NCI-H69 (cell line): ENCODE data around the gene KCNMA1.
A peak's percentile ranks its signal among the peaks of the same experiment; 100 is the strongest.
"Not testable (repeated sequence)": the region's sequence is repeated elsewhere in the genome, so short reads cannot be mapped to it uniquely, and the experiment has no call there.

ENCODE experiments used
- DNase-seq: peaks from one replicate; lab custom pipeline; 2025; lab: John Stamatoyannopoulos, UW

KCNMA1 gene

DNA sequence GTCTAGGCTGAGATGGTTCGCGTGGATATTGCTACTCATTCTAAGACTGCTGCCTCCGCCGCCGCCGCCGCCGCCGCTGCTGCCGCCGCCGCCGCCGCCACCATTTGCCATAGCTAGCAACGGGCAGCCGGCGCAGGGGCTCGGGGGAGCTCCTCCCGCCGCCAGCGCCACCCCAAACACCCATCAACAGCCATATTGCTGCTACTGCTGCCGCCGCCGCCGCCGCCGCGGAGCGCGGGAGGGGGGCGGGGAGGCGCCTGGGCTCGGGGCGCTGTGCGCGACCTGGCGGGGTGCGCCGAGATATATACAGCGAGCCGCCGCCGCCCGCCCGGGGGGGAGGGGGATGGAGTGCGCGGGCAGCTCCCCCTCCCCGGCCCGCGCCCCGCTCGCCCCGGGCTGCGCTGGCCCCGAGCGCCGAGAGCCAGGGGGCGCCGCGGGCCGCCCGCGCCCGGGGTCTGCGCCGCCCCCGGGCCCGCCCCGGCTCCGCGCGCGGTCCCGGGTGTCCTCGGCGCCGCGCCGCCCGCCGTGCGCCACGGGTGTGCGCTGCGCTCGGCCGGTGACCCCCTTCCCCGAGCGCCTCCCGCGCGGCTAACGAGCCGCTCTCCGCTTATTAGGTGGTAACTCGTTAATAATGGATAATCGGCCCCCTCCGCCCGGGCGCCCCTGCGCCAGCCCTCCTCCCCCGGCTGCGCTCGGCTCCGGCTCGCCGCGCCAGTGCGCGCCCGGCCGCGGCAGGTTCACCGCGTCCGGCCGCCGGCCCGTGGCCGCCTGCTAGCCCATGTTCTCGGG, at the start of gene KCNMA1:
Gene KCNMA1 (minus strand): TSS at position 277 of the 789 bp plus-strand sequence.
- peak; percentile 80 for DNase-seq

- peak; percentile 42 for DNase-seq
Measured at GRCh38 chr10:77686650-77687417, 49.2 kb upstream of the KCNMA1 start.

- peak; percentile 80 for DNase-seq
Measured at GRCh38 chr10:77686096-77686495, 48.5 kb upstream of the KCNMA1 start.

DNA sequence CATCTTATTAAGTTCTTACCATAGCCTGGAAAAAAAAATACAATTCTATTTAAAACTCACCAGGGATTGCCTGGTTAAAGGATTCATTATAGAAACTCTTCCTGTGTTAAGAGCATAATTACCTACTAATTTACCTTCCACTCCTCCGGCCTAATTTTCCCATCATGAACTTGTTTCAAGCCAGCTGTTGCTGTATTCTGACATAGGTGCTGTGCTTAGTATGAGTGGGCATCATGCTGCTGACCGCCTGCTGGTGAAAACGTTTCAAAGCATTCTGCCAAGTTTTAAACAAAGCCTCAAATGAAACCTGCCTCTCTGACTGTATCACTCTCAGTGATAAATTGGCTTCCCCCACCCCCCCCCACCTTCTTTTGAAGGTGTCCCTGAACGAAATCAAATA, 47.8 kb upstream of the KCNMA1 start:
- peak; percentile 97 for DNase-seq

DNA sequence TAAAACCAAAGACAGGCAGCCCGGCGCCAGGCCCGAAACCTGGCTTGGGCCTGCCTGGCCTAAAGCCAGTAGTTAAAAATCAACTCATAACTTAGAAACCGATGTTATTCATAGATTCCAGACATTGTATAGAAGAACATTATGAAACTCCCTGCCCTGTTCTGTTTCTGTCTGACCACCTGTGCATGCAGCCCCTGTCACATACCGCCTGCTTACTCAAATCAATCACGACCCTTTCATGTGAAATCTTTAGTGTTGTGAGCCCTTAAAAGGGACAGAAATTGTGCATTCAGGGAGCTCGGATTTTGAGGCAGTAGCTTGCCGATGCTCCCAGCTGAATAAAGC, 45.5 kb upstream of the KCNMA1 start:
- DNase-seq: not testable (repeated sequence)

- no peak for DNase-seq
Measured at GRCh38 chr10:77682393-77683087, 44.9 kb upstream of the KCNMA1 start.

DNA sequence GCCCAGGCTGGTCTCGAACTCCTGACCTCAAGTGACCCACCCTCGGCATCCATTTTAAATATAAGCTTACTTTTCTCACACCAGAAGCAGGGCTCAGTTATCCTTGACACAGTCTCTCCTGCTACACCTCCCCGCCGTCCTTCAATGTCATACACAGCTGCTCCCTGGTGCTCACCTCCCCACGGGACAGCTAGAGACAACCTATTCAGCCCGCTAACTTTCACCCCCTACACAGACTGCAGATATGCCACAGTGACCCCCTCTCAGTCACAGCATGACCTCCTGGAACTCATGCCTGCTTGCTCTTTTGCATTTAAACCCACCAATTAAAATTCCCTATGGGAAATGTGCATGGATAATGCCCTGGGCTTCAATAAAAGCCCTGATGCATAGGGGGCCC, 44.2 kb upstream of the KCNMA1 start:
- DNase-seq: peak; percentile 51

DNA sequence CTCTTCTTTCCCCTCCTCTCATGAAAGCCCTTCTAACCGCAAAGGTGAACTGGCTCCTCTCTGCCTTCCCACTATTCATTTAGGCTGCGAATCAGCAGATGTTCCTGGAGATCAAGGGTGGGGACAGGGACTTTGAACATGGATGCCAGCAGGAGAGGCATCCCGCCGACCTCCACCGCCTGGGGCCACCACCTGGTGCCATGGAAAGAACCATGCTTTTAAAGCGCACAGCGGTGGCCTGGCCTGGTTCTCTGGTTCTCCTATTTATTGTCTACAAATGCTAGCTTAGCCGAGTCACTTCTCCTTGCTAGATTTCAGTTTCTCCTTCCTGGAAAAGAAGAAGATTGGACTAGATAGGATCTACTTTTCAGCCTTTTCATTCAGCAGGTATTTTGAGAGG, 43.2 kb upstream of the KCNMA1 start:
- DNase-seq: peak; percentile 86

- no peak for DNase-seq
Measured at GRCh38 chr10:77680065-77680464, 42.5 kb upstream of the KCNMA1 start.

DNA sequence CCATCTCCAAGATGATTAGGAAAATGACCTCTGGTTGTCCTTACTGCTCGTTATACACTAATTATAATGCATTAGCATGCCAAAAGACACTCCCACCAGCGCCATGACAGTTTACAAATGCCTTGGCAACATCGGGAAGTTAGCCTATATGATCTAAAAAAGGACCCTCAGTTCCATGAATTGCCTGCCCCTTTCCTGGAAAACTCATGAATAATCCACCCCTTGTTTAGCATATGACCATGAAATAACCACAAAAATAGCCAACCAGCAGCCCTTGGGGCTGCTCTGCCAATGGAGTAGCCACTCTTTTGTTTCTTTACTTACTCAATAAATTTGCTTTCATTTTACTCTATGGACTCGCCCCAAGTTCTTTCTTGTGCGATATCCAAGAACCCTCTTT, 41.6 kb upstream of the KCNMA1 start:
- peak; percentile 9 for DNase-seq

DNA sequence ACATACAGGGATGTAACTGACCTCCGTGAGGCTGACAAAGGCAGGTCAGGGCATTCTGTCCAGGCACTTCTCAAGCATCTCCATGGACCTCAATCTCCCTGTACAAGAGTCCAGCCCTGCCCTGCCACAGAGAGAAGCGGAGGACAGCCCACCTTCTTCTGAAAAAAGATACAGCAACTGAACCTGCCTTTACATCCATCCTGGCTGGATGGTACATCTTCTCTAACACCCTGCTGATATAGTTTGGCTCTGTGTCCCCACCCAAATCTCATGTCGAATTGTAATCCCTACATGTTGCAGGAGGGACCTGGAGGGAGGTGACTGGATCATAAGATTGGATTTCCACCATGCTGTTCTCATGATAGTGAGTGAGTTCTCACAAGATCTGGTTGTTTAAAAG, 40.5 kb upstream of the KCNMA1 start:
- DNase-seq: no peak

DNA sequence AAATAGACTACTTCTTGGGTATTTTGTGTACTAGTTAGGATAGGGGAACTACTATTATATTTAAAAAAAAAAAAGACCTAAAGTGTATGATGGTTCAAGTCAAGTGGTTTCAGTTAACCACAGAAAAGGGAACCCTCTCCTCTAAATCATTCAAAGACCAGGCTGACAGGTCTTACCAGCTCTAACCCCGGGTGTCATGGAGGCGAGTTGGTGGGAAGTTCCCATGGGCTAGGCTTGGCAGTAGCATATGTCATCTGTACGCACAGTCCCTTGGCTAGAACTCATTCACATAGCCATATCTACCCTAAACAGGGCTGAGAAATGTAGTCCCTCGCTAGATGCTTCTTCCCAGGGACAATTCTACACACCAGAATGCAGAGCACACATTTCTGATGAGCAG, 37.7 kb upstream of the KCNMA1 start:
- DNase-seq: no peak

DNA sequence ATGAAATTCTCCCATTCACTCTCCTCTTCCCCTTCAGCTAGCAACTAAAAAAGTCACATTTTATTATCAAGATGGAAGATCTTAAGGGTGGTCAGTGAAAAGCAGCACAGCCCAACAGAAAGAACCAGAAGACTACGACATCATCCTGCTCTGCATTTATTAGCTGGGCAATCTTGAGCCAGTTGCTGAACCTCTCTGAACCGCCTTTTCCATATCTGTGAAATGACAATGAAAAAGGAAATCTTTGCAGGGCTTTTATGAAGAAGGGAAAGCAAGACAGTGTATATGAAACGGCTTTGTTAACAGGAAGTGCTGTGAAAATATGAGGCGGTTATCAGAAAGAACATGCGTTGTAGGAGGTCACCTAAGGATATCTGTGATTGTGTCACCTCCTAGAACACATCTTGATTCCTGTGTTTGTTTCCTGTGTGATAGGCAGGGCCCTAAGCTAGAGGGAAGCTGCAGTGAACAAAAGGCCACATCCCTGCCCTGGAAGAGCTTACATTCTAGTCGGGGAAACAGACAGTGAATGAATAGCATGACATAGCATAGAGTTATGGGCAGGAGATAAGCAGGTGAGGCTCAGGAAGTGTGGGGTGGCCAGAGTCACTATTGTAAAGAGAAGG, 36.0 kb upstream of the KCNMA1 start:
- DNase-seq: no peak

- DNase-seq: no peak
Measured at GRCh38 chr10:77673101-77673500, 35.5 kb upstream of the KCNMA1 start.

GRCh38 chr10:77671594-77672252, 34.1 kb upstream of the KCNMA1 start:
- DNase-seq: no peak

DNA sequence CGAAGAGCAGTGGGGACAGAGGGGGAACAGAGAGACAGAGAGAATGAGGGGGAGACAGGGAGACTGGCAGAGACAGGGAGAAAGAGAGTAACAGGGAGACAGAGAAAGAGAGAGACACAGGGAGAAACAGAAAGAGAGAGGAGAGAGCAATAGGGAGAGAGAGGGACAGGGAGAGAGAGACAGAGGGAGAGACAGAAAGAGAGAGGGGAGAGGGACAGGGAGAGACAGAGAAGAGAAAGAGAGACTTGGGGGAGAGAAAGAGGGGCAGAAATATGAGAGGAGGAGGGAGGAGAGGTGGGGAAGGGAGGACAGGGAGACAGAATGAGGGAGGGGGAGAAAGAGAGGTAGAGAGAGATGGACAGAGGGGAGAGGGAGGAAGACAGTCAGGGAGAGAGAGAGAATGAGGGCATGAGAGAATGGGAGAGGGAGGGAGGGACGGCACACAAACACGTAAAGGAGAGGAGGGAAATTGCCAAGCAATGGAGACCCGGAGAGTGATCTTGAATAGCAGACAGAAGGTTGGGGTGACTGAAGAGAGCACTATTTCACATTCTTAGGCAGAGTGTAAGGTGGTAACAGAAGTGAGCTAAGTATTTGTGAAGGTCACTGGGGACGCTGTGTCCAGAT, 33.3 kb upstream of the KCNMA1 start:
- DNase-seq: no peak

- DNase-seq: peak; percentile 16
Measured at GRCh38 chr10:77669892-77670291, 32.3 kb upstream of the KCNMA1 start.

- peak; percentile 87 for DNase-seq
Measured at GRCh38 chr10:77667426-77668324, 30.1 kb upstream of the KCNMA1 start.

GRCh38 chr10:77666821-77667220, 29.2 kb upstream of the KCNMA1 start:
- no peak for DNase-seq

GRCh38 chr10:77664696-77665095, 27.1 kb upstream of the KCNMA1 start:
- no peak for DNase-seq
